ENCODE results near the gene ABCC6.
"Not testable (repeated sequence)": the region's sequence is repeated elsewhere in the genome, so short reads cannot be mapped to it uniquely, and the experiment has no call there.

ABCC6 gene

DNA sequence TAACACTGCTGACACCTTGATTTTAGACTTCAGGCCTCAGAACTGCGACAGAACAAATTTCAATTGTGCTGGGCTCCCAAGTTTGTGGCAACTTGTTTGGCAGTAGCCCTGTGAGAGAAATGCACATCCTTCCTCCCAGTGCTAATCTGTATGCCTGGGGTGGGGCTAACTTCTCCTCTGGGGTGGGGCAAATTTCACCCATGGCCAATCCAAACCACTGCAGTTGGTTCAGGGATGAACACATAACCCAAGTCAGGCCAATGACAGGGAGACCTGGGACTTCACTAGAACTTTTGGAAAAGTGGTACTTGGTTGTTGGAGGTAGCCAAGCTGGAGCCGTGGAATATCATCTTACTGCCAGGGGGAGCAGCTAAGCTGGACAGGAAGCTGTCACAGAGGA, 56.3 kb downstream of the ABCC6 start:
- no peak for ATAC-seq
- Mint-ChIP-seq H3K4me1 (no peaks in the 10 kb centered on the region), H3K4me3 (no peak overlapping the region), H3K27me3 (peaks cover 4% of the 10 kb centered on the region), H3K9me3 (no peaks in the 10 kb centered on the region), H3K27ac (no peak overlapping the region), H3K36me3 (ENCODE audit: low read depth) (no peaks in the 10 kb centered on the region)
- no peak for DNase-seq

DNA sequence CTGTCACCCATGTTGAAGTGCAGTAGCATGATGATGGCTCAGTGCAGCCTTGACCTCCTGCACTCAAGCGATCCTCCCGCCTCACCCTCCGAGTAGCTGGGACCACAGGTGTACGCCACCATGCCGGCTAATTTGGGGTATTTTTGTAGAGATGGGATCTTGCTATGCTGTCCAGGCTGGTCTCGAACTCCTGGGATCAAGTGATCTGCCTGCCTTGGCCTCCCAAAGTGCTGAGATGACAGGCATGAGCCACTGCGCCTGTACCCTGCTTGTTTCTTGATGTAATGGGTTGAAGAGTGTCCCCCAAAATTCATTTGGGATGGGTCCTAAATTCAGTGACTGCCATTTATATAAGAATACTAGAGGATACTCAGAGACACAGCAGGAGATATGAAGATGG, 57.2 kb downstream of the ABCC6 start:
- H3K9me3 Mint-ChIP-seq: no peaks in the 10 kb centered on the region

DNA sequence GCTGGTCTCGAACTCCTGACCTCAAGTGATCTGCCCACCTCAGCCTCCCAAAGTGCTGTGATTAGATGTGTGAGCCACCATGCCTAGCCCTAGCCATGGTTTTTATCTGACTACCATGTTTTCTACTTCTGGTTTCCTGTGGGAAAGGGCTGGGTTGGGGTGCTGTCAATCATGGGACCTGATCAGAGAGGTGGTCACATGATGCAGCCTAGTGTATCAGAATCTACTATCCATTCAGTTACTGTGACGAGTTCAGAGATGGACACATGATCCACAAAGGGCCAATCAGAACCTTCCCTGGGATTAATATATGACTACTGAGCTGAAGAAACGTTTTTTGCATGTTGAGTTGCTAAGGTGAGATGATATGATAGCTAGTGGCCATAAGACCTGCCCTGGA, 59.1 kb downstream of the ABCC6 start:
- Mint-ChIP-seq H3K27ac (no peak overlapping the region), H3K27me3 (peaks cover 7% of the 10 kb centered on the region), H3K4me3 (no peak overlapping the region), H3K36me3 (ENCODE audit: low read depth) (no peaks in the 10 kb centered on the region), H3K9me3 (peaks cover 4% of the 10 kb centered on the region), H3K4me1 (no peaks in the 10 kb centered on the region)
- ATAC-seq: no peak
- DNase-seq: no peak

More for the DNA sequence above, 57.2 kb downstream of the ABCC6 start:
- ATAC-seq: no peak
- Mint-ChIP-seq H3K36me3 (ENCODE audit: low read depth) (no peaks in the 10 kb centered on the region), H3K27ac (no peak overlapping the region), H3K4me3 (no peak overlapping the region), H3K27me3 (peaks cover 7% of the 10 kb centered on the region), H3K4me1 (no peaks in the 10 kb centered on the region)
- no peak for DNase-seq

DNA sequence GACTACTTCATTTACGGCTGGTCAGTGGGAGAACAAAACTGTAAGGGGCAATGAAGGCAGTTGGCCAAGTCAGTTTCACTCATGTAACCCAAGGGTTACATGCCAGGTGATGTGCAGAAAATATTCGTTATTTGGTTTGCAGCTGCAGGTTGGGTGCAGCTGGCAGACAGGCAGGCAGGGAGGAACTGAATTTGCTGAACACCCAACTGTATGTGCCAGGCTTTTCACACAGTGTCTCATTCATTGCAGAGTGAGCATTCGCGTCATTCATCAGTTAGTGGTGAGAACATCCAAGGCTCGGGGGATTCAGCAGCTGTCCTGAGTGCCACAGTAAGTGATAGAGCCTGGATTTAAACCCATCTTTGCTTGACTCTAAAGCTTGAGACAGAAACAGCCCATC, 59.7 kb downstream of the ABCC6 start:
- ATAC-seq: no peak
- no peaks in the 10 kb centered on the region for H3K4me1 Mint-ChIP-seq
- H3K36me3 Mint-ChIP-seq (ENCODE audit: low read depth): no peaks in the 10 kb centered on the region
- H3K9me3 Mint-ChIP-seq: peaks cover 7% of the 10 kb centered on the region
- no peak for DNase-seq
- no peak overlapping the region for H3K27ac Mint-ChIP-seq
- H3K27me3 Mint-ChIP-seq: peaks cover 6% of the 10 kb centered on the region
- no peak overlapping the region for H3K4me3 Mint-ChIP-seq

DNA sequence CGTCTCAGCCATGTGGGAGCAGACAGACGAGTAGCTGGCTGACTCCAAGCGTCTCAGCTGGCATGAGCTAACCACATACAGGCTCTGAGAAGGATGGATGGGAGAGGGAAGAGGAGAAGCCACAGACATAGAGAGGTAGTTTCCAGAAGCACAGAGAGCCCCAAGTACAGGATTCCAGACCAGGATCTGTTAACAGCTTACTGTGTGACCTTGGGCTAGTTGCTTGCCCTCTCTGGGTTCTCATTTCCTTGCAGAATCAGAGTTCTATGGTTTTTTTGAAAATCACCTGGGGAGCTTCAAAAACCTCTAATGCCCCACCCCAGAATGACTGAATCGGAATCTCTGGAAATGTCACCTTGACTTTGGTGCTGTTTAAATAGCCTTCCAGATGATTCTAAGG, 60.2 kb downstream of the ABCC6 start:
- ATAC-seq (no peak), DNase-seq (no peak)
- Mint-ChIP-seq H3K27ac (no peak overlapping the region), H3K27me3 (peaks cover 5% of the 10 kb centered on the region), H3K36me3 (ENCODE audit: low read depth) (no peaks in the 10 kb centered on the region), H3K9me3 (peaks cover 11% of the 10 kb centered on the region), H3K4me1 (no peaks in the 10 kb centered on the region), H3K4me3 (no peak overlapping the region)

DNA sequence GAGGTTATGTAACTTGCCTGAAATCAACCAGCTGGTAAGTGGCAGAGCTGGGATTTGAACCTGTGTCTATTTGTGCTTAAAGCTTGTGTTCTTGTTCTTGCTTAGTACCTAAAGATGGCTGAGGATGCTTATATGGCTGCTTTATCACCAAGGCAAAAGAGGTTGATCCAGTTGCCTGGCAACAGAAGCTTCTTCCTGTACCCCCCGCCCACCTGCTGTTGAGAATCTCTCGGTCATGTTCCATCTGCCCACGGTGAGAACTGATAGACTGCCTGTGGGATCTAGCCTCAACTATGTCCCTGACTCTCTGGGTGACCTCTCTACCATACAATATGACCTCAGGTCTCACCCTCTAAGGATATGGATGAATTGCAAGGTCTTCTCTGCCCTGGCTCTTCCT, 60.7 kb downstream of the ABCC6 start:
- no peak overlapping the region for H3K27ac Mint-ChIP-seq
- H3K4me1 Mint-ChIP-seq: no peaks in the 10 kb centered on the region
- no peaks in the 10 kb centered on the region for H3K36me3 Mint-ChIP-seq (ENCODE audit: low read depth)
- no peak overlapping the region for H3K4me3 Mint-ChIP-seq
- ATAC-seq: peak; percentile 40
- peaks cover 5% of the 10 kb centered on the region for H3K27me3 Mint-ChIP-seq
- H3K9me3 Mint-ChIP-seq: peaks cover 11% of the 10 kb centered on the region
- no peak for DNase-seq

DNA sequence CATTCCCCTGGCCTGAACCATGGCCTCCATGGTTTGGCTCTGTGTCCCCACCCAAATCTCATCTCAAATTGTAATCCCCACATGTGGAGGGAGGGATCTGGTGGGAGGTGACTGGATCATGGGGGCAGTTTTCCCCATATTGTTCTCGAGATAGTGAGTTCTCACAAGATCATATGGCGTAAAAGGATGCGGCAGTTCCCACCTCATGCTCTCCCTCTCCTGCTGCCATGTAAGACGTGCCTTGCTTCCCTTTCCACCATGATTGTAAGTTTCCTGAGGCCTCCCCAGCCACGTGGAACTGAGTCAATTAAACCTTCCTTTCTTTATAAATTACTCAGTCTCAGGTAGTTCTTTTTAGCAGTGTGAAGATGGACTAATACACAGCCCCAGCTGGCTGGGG, 61.5 kb downstream of the ABCC6 start:
- not testable (repeated sequence) for H3K4me3 Mint-ChIP-seq; H3K4me1 Mint-ChIP-seq; DNase-seq; H3K27ac Mint-ChIP-seq; ATAC-seq; H3K36me3 Mint-ChIP-seq (ENCODE audit: low read depth); H3K27me3 Mint-ChIP-seq
- peaks cover 11% of the 10 kb centered on the region for H3K9me3 Mint-ChIP-seq

DNA sequence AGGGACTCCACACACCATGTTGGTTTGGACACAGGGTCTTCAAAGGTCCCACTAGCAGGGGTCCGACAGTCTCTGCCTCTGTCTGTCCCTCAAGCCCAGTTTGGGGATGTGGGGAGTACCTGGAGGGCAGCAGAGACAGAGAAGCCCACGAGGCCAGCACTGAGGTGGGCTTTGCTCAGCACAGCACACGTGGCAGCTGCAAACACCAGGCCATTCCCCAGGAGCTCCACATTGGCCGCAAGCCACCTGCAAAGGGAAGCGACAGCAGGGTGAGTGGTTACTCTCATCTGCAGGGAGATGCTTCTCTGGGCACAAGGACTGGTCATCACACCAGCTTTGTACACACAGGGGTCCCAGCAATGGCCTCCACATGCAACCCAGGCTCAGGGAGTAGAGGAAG, 62.0 kb downstream of the ABCC6 start:
- Mint-ChIP-seq H3K4me3 (no peak overlapping the region), H3K36me3 (ENCODE audit: low read depth) (no peaks in the 10 kb centered on the region), H3K27ac (no peak overlapping the region), H3K27me3 (peaks cover 5% of the 10 kb centered on the region), H3K9me3 (peaks cover 11% of the 10 kb centered on the region), H3K4me1 (no peaks in the 10 kb centered on the region)
- ATAC-seq: no peak
- no peak for DNase-seq

DNA sequence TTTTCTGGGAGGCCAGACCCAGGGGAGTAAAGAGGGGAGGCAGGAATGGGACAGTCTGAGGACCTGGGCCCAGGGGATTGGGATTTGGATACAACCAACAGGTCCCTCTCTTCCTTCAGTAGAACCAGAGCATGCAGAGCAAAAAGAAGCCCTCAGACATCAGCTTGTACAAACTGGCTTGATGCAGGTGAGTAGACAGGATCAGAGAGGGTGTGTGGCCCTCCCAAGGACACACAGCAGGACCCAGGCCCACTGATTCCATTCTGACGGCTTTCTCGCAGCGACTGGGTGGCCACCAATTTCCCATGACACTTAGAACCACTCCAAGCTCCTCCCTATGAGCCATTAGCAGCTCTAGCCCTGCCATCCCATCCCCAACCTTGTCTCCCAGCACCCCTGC, 63.6 kb downstream of the ABCC6 start:
- no peak overlapping the region for H3K4me3 Mint-ChIP-seq
- H3K9me3 Mint-ChIP-seq: peaks cover 11% of the 10 kb centered on the region
- DNase-seq (no peak), ATAC-seq (no peak)
- H3K36me3 Mint-ChIP-seq (ENCODE audit: low read depth): no peaks in the 10 kb centered on the region
- H3K27me3 Mint-ChIP-seq: peaks cover 8% of the 10 kb centered on the region
- no peaks in the 10 kb centered on the region for H3K4me1 Mint-ChIP-seq
- no peak overlapping the region for H3K27ac Mint-ChIP-seq

DNA sequence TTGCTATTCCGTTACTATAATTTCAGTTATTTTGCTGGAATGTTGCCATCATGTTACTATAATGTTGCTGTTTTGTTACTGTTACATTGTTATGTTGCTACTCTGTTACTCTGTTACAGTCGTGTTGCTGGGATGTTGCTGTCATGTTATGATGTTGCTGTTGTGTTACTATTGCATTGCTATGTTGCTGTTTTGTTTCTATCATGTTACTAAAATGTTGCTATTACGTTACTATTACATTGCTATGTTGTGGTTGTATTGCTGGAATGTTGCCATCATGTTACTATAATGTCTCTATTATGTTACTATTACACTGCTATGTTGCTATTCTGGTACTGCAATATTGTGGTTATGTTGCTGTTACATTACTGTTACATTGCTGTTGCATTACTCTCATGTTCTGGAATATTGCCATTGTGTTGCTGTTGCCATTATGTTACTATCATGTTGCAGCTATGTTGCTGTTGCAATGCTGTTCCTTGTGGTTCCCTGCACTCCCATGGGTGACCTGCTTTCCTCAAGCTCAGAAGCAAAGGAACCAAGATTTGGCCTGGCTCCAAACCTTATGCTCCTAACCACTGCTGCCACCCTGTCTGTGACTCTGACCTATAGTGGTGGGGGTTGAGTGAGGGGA, 64.4 kb downstream of the ABCC6 start:
- ATAC-seq (no peak), DNase-seq (no peak)
- no peaks in the 10 kb centered on the region for H3K36me3 Mint-ChIP-seq (ENCODE audit: low read depth)
- H3K4me3 Mint-ChIP-seq: no peak overlapping the region
- no peaks in the 10 kb centered on the region for H3K4me1 Mint-ChIP-seq
- peaks cover 11% of the 10 kb centered on the region for H3K9me3 Mint-ChIP-seq
- H3K27me3 Mint-ChIP-seq: peaks cover 8% of the 10 kb centered on the region
- no peak overlapping the region for H3K27ac Mint-ChIP-seq

DNA sequence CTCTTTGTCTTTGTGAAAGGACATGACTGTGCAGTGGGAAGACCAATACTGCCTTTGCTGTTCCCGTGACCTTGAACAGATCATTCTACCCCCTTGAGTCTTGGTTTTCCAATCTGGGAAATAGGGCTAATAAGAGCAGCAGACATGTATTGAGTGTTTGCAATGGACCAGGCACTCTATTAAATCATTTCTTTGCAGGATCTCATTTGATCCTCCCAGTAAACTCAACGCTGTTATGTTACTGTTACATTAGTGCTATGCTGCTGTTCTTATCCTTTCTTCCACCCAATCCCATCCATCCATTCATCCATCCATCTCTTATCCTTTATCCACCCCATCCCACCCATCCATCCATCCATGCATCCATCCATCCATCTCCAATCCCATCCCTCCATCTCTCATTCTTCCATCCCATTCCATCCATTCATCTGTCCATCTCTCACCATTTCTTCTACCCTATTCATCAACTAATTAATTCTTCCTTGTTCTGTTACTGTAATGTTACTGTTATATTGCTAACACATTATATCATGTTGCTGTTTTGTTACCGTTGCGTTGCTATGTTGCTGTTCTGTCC, 65.1 kb downstream of the ABCC6 start:
- Mint-ChIP-seq H3K9me3 (peaks cover 11% of the 10 kb centered on the region), H3K4me1 (no peaks in the 10 kb centered on the region), H3K36me3 (ENCODE audit: low read depth) (no peaks in the 10 kb centered on the region), H3K27ac (no peak overlapping the region), H3K4me3 (no peak overlapping the region), H3K27me3 (peaks cover 6% of the 10 kb centered on the region)
- ATAC-seq (no peak), DNase-seq (no peak)

DNA sequence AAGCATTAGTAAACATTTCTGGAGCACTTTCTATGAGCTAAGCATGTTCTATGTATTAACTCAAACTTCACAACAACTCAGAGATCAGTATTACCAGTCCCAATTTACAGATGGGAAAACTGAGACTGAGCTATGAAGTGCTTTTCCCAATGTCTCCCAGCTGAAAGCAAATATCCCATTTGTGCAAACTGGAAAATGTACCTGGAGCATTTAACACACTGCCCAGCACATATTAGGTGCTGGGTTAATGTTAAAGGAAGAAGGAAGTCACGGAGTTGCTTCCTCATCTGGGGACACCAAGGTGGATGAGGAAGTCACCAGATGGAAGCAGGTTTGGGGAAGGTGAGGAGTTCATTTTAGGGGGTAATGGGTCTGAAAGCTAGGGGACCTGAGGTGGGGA, 66.1 kb downstream of the ABCC6 start:
- Mint-ChIP-seq H3K4me1 (no peaks in the 10 kb centered on the region), H3K4me3 (no peak overlapping the region), H3K36me3 (ENCODE audit: low read depth) (no peaks in the 10 kb centered on the region), H3K27ac (no peak overlapping the region), H3K9me3 (peaks cover 11% of the 10 kb centered on the region), H3K27me3 (peaks cover 6% of the 10 kb centered on the region)
- no peak for DNase-seq
- no peak for ATAC-seq

DNA sequence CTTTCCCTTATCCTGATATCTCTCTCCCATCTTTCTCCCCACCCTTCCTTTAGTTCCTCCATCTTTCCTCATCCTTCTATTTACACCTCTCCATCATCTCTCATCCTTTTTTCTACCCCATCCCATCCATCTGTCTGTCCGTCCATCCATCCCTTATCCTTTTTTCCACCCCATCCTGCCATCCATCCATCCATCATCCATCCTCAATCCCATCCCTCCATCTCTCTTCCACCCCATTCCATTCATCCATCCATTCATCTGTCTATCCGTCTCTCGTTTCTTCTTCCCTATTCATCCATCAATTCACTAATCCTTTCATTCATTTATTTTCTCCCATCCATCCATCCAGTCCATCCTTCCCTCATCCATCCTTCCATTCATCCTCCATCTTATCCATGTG, 68.1 kb downstream of the ABCC6 start:
- H3K9me3 Mint-ChIP-seq: peaks cover 11% of the 10 kb centered on the region
- ATAC-seq (no peak), DNase-seq (no peak)
- H3K4me1 Mint-ChIP-seq: peaks cover 2% of the 10 kb centered on the region
- H3K36me3 Mint-ChIP-seq (ENCODE audit: low read depth): no peaks in the 10 kb centered on the region
- no peak overlapping the region for H3K27ac Mint-ChIP-seq
- H3K4me3 Mint-ChIP-seq: no peak overlapping the region
- H3K27me3 Mint-ChIP-seq: peaks cover 3% of the 10 kb centered on the region

DNA sequence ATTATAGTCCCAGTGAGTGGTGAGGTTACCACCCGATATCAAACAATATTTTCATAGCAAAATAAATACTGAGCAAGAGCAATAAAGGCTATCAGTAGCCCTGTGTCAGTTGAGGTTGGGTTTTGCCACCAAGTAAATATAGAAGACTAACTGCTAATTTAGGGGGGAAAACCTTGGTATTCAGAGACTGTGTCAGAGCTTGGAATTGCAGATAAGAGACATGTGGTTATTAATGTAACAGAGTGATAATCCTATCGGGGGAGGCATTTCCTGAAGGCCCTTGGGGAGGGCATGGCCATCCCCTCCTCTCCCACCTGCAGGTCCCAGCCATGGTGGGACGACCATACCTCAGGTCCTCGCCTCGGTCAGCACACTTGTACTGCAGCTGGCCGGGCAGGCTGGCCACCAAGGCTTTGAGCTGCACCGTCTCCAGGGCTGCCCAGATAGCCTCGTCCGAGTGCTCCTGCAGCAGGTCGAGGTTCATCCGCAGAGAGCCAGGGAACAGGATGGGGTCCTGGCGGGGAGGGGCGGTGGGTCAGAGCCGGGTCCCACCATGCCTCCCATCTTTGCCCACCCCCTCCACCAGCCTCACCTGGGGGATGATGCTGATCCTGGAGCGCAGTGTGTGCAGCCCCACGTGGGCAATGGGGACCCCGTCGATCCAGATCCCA, 68.9 kb downstream of the ABCC6 start:
- Mint-ChIP-seq H3K27me3 (peaks cover 3% of the 10 kb centered on the region), H3K4me1 (peaks cover 2% of the 10 kb centered on the region), H3K9me3 (peaks cover 7% of the 10 kb centered on the region), H3K4me3 (no peak overlapping the region), H3K27ac (no peak overlapping the region), H3K36me3 (ENCODE audit: low read depth) (no peaks in the 10 kb centered on the region)
- DNase-seq (no peak), ATAC-seq (no peak)

DNA sequence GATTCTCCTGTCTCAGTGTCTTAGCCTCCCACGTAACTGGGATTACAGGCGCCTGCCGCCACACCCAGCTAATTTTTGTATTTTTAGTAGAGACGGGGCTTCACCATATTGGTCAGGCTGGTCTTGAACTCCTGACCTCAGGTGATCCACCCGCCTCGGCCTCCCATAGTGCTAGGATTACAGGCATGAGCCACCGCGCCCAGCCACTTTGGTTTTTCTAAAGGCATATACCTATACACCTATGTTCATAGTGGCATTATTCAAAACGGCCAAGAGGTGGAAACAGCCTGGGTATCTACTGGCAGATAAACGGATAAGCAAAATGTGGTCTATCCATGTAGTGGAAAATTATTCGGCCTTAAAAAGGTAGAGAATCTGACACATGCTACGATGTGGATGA, 70.3 kb downstream of the ABCC6 start:
- not testable (repeated sequence) for H3K9me3 Mint-ChIP-seq; H3K27ac Mint-ChIP-seq; H3K27me3 Mint-ChIP-seq; H3K36me3 Mint-ChIP-seq (ENCODE audit: low read depth); H3K4me1 Mint-ChIP-seq; DNase-seq; H3K4me3 Mint-ChIP-seq; ATAC-seq

Data from activated naive CD8-positive, alpha-beta T cell treated with anti-CD3 and anti-CD28 coated beads, Interleukin-2, amount 50 U/mL, for 24 hours (primary cell).